ENCODE measurements around the gene ELL. TPM values are rescaled to one million over a fixed set of nuclear protein-coding genes. Genes with fewer than 3 reads are reported as not detected.

The ELL gene
- total RNA-seq (ENCODE audit: unreplicated experiment), result 11.6 TPM
- long read RNA-seq, full-length matches to known transcripts, result 3 of 5 reads
- long read RNA-seq, partial matches to known transcripts, result 0 of 5 reads
- long read RNA-seq, other reads (novel, unspliced or antisense), result 2 of 5 reads

GRCh38 chr19:18521692-18522123 lies at the start of gene ELL:
ELL (minus strand) TSS chr19:18522070; CDS start chr19:18522055, 15 bp downstream.
- H3K36me3 Mint-ChIP-seq (ENCODE audit: unreplicated experiment), result no peaks in the 10 kb centered on the region
- H3K27me3 Mint-ChIP-seq (ENCODE audit: unreplicated experiment), result peaks cover 13% of the 10 kb centered on the region
- peaks cover 6% of the 10 kb centered on the region for H3K4me1 Mint-ChIP-seq (ENCODE audit: low read depth, unreplicated experiment)
- peak; percentile 23 for TF ChIP-seq CTCF (IDR thresholded peaks at IDR 0.05; ENCODE audit: partially characterized antibody, unreplicated experiment)
- peak within 1 kb of the TSS; percentile 96 for H3K4me3 Mint-ChIP-seq (ENCODE audit: unreplicated experiment)
- DNase-seq, result no peak
- H3K27ac Mint-ChIP-seq (ENCODE audit: unreplicated experiment), result peak within 1 kb of the TSS; percentile 79
- peaks cover 2% of the 10 kb centered on the region for H3K9me3 Mint-ChIP-seq (ENCODE audit: unreplicated experiment)

DNA sequence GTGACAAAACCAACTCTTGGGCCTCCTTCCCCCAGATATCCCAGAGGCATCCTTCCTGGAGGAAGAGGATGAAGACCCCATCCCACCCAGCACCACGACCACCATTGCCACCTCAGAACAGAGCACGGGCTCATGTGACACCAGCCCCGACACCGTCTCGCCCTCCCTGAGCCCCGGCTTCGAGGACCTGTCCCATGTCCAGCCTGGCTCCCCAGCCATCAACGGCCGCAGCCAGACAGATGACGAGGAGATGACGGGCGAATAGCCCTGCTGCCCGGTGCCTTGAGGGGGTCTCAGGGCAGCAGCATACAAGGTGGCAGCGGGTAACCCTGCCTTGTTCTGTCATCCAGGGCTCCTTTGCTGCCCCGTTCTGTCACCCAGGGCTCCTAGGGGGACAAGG lies 46.5 kb upstream of the ELL start:
- Mint-ChIP-seq H3K4me1 (ENCODE audit: low read depth, unreplicated experiment) (peaks cover 8% of the 10 kb centered on the region), H3K27me3 (ENCODE audit: unreplicated experiment) (no peaks in the 10 kb centered on the region), H3K4me3 (ENCODE audit: unreplicated experiment) (no peak overlapping the region), H3K27ac (ENCODE audit: unreplicated experiment) (no peak overlapping the region), H3K9me3 (ENCODE audit: unreplicated experiment) (peaks cover 3% of the 10 kb centered on the region), H3K36me3 (ENCODE audit: unreplicated experiment) (no peaks in the 10 kb centered on the region)
- DNase-seq, result no peak
- TF ChIP-seq CTCF (IDR thresholded peaks at IDR 0.05; ENCODE audit: partially characterized antibody, unreplicated experiment), result no peak

- no peaks in the 10 kb centered on the region for H3K36me3 Mint-ChIP-seq (ENCODE audit: unreplicated experiment)
- no peak overlapping the region for H3K4me3 Mint-ChIP-seq (ENCODE audit: unreplicated experiment)
- no peak for TF ChIP-seq CTCF (IDR thresholded peaks at IDR 0.05; ENCODE audit: partially characterized antibody, unreplicated experiment)
- no peaks in the 10 kb centered on the region for H3K27me3 Mint-ChIP-seq (ENCODE audit: unreplicated experiment)
- no peak for DNase-seq
- H3K27ac Mint-ChIP-seq (ENCODE audit: unreplicated experiment), result no peak overlapping the region
- H3K4me1 Mint-ChIP-seq (ENCODE audit: low read depth, unreplicated experiment), result no peaks in the 10 kb centered on the region
- no peaks in the 10 kb centered on the region for H3K9me3 Mint-ChIP-seq (ENCODE audit: unreplicated experiment)
Measured at GRCh38 chr19:18566953-18567352, 45.1 kb upstream of the ELL start.

GRCh38 chr19:18562086-18562485 lies 40.2 kb upstream of the ELL start:
- Mint-ChIP-seq H3K36me3 (ENCODE audit: unreplicated experiment) (no peaks in the 10 kb centered on the region), H3K27me3 (ENCODE audit: unreplicated experiment) (no peaks in the 10 kb centered on the region), H3K27ac (ENCODE audit: unreplicated experiment) (no peak overlapping the region), H3K4me3 (ENCODE audit: unreplicated experiment) (no peak overlapping the region), H3K9me3 (ENCODE audit: unreplicated experiment) (peaks cover 4% of the 10 kb centered on the region), H3K4me1 (ENCODE audit: low read depth, unreplicated experiment) (peaks cover 3% of the 10 kb centered on the region)
- DNase-seq, result no peak
- no peak for TF ChIP-seq CTCF (IDR thresholded peaks at IDR 0.05; ENCODE audit: partially characterized antibody, unreplicated experiment)

- H3K27me3 Mint-ChIP-seq (ENCODE audit: unreplicated experiment), result no peaks in the 10 kb centered on the region
- DNase-seq, result no peak
- no peak overlapping the region for H3K27ac Mint-ChIP-seq (ENCODE audit: unreplicated experiment)
- H3K36me3 Mint-ChIP-seq (ENCODE audit: unreplicated experiment), result no peaks in the 10 kb centered on the region
- peaks cover 4% of the 10 kb centered on the region for H3K9me3 Mint-ChIP-seq (ENCODE audit: unreplicated experiment)
- H3K4me1 Mint-ChIP-seq (ENCODE audit: low read depth, unreplicated experiment), result peaks cover 3% of the 10 kb centered on the region
- H3K4me3 Mint-ChIP-seq (ENCODE audit: unreplicated experiment), result no peak overlapping the region
- TF ChIP-seq CTCF (IDR thresholded peaks at IDR 0.05; ENCODE audit: partially characterized antibody, unreplicated experiment), result no peak
Measured at GRCh38 chr19:18559685-18560084, 37.8 kb upstream of the ELL start.

All from glutamatergic neuron (in vitro differentiated cells).